Fibroblast of lung (primary cell): ENCODE measurements around the gene DDHD1.

ENCODE experiments used
- EZH2 ChIP-seq: IDR thresholded peaks from 2 replicates; pipeline ENCODE4 v1.5.1; 2012; ENCODE audit warnings: low read length, control low read depth, mild to moderate bottlenecking; ENCODE audit errors: missing control alignments
- TF ChIP-seq, protein P1 (sequence below), 2 donors: IDR thresholded peaks in 1 of 2; conservative IDR thresholded peaks in 1 of 2; 1 replicate in 1 of 2; 2 replicates in 1 of 2; pipeline ENCODE4 v1.5.1; 2011 to 2012; ENCODE audit warnings: low read length in 2 of 2, control low read depth in 1 of 2, inconsistent platforms in 1 of 2, low read depth in 1 of 2, mild to moderate bottlenecking in 1 of 2

DNA sequence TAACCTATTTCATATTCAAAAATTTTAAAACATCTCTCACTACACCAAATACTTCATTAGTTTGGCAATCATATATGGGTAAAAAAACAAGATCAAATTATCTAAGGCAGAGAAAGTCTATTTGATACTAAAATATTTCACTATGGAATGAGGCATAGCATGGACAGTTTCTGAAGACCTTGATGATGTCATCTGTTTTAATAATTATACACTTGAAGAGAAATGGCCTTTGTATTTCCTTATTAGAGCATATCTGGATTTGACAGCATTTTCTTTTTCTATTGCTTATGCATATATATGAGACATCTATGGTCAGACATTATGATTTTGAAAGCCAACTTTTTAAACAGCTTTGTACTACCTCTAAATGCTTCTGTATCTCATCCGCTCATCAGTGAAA, 88.6 kb downstream of the DDHD1 start:
- TF ChIP-seq, protein P1, sequence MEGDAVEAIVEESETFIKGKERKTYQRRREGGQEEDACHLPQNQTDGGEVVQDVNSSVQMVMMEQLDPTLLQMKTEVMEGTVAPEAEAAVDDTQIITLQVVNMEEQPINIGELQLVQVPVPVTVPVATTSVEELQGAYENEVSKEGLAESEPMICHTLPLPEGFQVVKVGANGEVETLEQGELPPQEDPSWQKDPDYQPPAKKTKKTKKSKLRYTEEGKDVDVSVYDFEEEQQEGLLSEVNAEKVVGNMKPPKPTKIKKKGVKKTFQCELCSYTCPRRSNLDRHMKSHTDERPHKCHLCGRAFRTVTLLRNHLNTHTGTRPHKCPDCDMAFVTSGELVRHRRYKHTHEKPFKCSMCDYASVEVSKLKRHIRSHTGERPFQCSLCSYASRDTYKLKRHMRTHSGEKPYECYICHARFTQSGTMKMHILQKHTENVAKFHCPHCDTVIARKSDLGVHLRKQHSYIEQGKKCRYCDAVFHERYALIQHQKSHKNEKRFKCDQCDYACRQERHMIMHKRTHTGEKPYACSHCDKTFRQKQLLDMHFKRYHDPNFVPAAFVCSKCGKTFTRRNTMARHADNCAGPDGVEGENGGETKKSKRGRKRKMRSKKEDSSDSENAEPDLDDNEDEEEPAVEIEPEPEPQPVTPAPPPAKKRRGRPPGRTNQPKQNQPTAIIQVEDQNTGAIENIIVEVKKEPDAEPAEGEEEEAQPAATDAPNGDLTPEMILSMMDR (conservative IDR thresholded peaks at IDR 0.05 in 1 of 2, IDR thresholded peaks at IDR 0.05 in 1 of 2; ENCODE audit: low read depth in 1 of 2, low read length in 2 of 2) = no peak
- TF ChIP-seq EZH2 = no peak
